GM12875 (cell line): ENCODE data around the gene SELENOW.
"Not testable (repeated sequence)": the region's sequence is repeated elsewhere in the genome, so short reads cannot be mapped to it uniquely, and the experiment has no call there.

Experiments used
- H3K4me3 ChIP-seq: one replicate; pipeline ENCODE4 v1.5.1; 2011; ENCODE audit warnings: low read depth, low read length, control low read depth
- TF ChIP-seq, protein P1 (sequence below): IDR thresholded peaks from 2 replicates; pipeline ENCODE4 v1.5.1; 2011; ENCODE audit warnings: low read depth, mild to moderate bottlenecking, control low read depth, inconsistent platforms, low read length, moderate library complexity, borderline replicate concordance; ENCODE audit not compliant: insufficient read depth

The SELENOW gene

DNA sequence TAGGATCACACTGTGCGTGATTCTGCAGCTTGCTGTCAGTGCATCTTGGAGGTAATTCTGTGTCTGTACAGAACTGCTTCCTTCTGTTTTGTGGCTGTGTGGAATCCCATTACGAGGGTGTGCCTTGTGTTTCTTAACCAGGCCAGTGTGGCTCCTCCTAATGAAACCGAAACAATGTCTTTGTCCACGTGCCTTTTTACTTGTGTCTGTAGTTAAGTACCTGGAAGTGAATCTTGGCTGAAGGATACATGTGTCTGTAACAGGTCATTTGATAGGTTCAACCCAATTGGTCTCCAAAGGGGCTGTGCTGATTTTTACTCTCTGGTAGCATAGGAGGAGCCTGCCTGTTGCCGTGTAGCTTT, 20.1 kb upstream of the SELENOW start:
- TF ChIP-seq, protein P1, sequence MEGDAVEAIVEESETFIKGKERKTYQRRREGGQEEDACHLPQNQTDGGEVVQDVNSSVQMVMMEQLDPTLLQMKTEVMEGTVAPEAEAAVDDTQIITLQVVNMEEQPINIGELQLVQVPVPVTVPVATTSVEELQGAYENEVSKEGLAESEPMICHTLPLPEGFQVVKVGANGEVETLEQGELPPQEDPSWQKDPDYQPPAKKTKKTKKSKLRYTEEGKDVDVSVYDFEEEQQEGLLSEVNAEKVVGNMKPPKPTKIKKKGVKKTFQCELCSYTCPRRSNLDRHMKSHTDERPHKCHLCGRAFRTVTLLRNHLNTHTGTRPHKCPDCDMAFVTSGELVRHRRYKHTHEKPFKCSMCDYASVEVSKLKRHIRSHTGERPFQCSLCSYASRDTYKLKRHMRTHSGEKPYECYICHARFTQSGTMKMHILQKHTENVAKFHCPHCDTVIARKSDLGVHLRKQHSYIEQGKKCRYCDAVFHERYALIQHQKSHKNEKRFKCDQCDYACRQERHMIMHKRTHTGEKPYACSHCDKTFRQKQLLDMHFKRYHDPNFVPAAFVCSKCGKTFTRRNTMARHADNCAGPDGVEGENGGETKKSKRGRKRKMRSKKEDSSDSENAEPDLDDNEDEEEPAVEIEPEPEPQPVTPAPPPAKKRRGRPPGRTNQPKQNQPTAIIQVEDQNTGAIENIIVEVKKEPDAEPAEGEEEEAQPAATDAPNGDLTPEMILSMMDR: no peak
- H3K4me3 ChIP-seq: no peak overlapping the region

DNA sequence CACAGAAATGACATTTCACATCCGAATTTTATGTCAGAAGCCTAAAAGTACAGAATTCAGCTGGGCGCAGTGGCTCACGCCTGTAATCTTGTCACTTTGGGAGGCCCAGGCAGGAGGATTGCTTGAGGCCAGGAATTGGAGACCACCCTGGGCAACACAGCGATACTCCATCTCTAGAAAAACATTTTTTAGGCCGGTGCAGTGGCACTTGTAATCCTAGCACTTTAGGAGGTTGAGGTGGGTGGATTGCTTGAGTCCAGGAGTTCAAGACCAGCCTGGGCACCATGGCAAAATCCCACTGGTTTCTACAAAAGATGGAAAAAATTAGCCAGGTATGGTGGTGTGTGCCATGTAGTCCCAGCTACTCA, 17.9 kb upstream of the SELENOW start:
- TF ChIP-seq, protein P1: no peak
- H3K4me3 ChIP-seq: no peak overlapping the region

DNA sequence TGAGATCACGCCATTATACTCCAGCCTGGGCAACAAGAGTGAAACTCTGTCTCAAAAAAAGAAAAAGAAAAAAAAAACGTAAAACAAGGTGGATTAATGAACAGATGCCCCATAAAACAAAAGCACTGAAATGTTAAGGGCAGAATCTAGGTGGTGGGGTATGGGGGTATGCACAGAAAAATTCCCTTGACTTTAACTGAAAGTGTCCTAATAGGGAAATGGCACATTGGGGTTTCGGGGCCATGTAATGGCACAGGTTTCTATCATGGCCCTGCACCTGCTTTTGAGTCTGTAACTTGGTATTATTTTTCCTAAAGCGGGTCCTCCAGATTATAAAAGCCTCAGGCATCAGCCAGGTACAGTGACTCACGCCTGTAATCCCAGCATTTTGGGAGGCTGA, 16.9 kb upstream of the SELENOW start:
- no peak overlapping the region for H3K4me3 ChIP-seq
- TF ChIP-seq, protein P1: no peak

DNA sequence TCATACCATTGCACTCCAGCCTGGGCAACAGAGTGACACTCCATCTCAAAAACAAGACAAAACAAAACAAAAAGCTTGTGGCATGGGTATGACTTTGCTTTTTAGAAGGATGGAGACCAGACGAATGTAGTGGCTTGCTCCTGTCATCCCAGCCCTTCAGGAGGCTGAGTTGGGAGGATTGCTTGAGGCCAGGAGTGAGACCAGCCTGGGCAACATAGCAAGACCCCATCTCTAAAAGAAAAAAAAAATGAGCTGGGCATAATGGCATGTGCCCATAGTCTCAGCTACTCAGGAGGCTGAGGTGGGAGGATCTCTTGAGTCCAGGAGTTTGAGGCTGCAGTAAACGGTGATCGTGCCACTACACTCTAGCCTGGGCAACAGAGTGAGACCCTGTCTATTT, 16.4 kb upstream of the SELENOW start:
- no peak overlapping the region for H3K4me3 ChIP-seq
- TF ChIP-seq, protein P1: no peak

DNA sequence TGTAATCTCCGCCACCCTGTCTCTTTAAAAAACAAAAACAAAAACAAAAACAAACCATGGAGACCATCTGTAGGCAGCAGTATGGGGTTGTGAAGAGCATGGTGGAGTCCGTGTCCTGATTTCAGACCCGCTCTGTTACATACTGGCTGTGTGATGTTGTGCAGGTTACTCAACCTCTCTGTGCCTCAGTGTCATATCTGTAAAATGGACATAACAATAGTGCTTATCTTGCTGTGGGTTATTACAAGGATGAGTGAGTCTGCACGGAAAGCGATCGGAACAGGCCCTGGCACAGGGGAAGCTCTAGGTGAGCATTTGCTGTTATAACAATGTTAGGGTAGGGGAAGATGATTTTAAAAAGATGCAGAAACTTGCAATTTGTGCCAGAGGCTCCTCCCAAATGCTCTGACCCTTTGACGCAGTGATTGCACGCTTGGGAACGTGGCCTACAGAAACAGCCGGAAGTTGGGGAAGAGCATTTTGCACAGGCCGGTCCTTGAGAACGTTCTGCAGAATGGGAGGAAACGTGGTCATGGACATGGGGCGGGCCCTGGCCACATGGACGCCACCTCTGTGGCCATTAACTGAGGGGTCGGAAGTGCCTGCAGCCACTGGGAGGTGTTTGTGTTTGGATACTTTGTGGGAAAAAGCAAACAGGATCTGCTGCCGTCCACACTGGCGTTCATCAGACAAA, 15.7 kb upstream of the SELENOW start:
- TF ChIP-seq, protein P1: no peak

DNA sequence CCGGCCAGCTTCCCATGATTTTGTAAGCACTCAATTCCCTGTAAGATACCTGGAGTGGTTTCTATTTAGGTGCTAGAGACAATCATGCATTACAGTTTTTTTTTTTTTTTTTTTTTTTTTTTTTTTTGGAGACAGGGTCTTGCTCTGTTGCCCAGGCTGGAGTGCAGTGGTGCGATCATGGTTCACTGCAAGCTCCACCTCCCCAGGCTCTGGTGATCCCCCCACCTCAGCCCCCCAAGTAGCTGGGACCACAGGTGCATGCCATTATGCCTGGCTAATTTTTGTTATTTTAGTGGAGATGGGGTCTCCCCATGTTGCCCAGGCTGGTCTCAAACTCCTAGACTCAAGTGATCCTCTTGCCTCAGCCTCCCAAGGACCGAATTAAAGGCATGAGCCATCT, 13.8 kb upstream of the SELENOW start:
- H3K4me3 ChIP-seq: not testable (repeated sequence)

More for the DNA sequence above, 15.7 kb upstream of the SELENOW start:
- no peak overlapping the region for H3K4me3 ChIP-seq

DNA sequence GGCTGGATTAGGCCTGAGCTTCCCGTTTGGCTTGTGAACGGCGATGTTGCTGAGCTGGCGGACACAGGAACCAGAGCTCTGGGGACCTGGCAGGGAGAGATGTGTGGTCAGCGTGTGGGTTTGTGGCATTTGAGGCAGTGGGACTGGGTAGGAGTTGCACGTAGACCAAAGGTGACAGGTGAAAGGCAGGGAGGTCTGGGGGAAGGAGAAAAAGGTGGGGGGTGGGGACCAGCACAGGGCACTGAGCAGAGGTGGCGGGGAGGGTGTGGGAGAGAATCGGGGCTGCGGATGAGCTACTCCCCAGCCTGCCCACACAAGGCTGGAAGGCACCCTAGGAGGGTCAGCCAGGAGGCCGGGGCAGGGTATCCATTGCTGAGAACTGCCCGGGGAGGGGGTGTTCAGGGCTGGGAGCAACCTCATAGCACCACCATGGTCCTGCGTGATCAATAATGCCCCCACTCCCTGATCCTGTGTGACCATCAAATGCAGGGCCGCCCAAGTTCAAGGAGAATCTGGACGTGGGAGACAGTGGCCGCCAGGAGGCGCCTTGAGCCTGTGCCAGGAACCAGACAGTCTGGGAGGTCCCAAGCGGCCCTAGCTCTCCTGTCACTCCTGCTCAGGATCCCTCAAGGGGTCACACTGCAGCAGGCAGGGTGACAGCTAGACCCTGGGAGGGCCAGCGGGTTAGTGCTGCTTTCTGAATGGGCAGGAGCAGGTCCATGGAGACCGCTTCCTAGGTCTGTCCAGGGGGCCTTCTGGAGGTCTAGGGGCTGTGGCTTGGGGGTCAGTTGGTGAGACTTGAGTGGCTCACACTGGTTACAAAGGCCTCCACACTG, 12.8 kb upstream of the SELENOW start:
- H3K4me3 ChIP-seq: no peak overlapping the region
- TF ChIP-seq, protein P1: peak; percentile 87
